HL-60/S4 (cell line): ENCODE data around the gene SPATA25.
"Not testable (repeated sequence)": the region's sequence is repeated elsewhere in the genome, so short reads cannot be mapped to it uniquely, and the experiment has no call there.

Source experiments
- in situ Hi-C: fragments of 300-500 bp; cut with MboI; formaldehyde crosslinking; loops from 2 replicates; pipeline ENCODE4 v1.14.3; 2022; ENCODE audit warnings: low sequenced_read_pairs

SPATA25 gene

DNA sequence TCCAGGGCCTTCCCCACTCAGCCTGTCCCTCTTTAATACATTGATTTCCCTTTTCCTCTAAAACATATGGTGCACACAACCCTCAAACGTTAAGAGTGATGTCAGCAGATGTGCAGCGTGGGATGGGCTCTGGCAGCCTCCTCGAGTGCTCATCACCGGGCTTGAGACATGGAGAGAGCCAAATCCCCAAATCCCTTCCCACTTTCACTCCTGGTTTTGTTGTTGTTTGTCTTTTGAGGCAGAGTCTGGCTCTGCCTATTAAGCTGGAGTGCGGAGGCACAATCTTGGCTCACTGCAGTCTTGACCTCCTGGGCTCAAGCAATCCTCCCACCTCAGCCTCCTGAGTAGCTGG lies 30.3 kb upstream of the SPATA25 start:
- in situ Hi-C loops, result no loop called here

DNA sequence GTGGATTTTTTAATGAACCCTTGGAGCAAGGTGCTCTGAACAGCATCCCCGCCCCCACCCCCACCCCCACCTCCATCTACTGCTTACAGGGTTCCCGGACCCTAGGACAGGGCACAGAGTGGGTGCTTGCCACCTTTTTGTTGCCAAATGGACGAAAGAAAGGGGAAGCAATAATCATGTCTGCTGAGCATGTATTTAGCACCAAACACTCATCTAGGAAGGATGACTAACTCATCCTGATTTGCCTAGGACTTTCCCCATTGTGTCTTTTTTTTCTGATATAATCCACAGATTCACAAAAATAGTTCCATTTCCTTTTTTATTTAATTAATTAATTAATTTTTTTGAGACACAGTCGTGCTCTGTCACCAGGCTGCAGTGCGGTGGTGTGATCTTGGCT lies 25.7 kb upstream of the SPATA25 start:
- in situ Hi-C loops, result no loop called here

GRCh38 chr20:45912344-45912682 lies 24.9 kb upstream of the SPATA25 start:
- in situ Hi-C loops, result no loop called here

GRCh38 chr20:45911486-45912343 lies 24.3 kb upstream of the SPATA25 start, which contains the start of gene PLTP:
Gene PLTP (minus strand): TSS chr20:45912155. CDS start chr20:45911452, 703 bp downstream.
- in situ Hi-C loops, result no loop called here

DNA sequence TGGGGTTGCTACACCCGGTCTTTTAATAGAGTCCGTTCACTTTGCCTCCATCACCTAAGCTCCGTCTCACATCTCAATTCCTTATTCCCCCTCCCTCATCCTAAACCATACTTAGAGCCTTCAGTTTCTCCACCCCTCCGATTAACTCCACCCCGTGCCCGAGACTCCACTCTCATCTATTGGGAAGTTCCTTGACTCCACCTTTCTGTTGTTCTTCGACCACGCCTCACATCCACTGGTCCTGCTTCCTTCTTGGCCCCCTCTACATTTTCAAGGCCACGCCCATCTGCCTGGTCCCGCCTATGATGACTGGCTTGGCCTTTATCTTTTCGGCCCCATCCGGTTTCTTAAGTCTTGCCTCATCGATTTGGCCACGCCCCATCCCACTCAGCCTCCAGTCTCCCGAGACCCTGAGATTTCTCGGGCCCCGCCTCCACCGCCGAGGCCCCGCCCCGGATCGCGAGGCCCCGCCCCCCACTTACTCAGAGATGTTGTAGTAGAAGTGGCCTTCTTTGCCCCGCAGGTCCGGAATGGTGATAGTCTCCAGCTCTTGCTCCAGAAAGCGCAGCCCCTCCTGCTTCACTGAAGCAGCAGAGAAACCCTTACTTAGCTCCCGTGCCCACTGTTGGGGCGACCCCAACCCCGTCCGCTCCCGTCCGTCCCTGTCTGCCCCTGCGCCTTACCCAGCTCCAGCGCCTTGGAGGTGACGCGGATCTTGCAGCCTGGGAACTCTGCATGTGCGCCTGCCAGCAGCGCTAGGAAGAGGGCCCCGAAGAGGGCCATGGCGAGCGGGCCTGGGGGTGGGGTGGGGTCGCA lies 23.5 kb upstream of the SPATA25 start:
- in situ Hi-C loops, result no loop called here

DNA sequence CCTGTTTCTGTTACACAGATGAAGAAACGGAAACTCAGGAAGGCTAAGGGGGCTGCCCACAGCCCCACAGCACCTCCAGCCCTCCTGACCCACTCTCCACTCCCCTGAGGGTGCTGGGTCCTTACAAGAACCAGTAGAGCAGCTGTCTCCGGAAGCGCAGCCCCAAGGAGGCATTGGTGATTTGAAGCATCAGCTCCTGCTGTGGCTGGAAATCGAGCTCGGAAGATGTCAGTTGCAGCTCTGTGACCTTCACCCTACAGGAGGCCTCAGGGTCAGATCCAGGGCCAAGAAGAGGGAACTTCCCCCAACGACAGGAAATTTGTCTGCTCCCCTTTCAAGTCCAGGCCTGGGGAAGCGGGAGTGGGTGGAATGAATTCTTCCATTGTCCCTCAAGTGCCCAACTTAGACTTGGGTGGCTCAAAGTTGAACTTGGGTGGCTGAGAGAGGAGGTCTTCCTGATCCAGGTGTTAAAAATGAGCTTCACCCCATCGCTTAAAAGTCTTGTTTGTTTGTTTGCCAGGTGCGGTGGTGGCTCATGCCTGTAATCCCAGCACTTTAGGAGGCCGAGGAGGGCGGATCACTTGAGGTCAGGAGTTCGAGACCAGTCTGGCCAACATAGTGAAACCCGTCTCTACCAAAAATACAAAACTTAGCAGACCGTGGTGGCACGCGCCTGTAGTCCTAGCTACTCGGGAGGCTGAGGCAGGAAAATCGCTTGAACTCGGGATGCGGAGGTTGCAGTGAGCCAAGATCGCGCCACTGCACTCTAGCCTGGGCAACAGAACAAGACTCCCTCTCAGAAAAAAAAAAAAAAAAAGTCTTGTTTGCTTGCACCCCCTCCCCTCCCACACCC lies 22.6 kb upstream of the SPATA25 start:
- in situ Hi-C loops, result no loop called here

GRCh38 chr20:45909336-45909808 lies 21.9 kb upstream of the SPATA25 start:
- in situ Hi-C loops, result no loop called here

GRCh38 chr20:45908084-45908483 lies 20.7 kb upstream of the SPATA25 start:
- in situ Hi-C loops, result no loop called here

DNA sequence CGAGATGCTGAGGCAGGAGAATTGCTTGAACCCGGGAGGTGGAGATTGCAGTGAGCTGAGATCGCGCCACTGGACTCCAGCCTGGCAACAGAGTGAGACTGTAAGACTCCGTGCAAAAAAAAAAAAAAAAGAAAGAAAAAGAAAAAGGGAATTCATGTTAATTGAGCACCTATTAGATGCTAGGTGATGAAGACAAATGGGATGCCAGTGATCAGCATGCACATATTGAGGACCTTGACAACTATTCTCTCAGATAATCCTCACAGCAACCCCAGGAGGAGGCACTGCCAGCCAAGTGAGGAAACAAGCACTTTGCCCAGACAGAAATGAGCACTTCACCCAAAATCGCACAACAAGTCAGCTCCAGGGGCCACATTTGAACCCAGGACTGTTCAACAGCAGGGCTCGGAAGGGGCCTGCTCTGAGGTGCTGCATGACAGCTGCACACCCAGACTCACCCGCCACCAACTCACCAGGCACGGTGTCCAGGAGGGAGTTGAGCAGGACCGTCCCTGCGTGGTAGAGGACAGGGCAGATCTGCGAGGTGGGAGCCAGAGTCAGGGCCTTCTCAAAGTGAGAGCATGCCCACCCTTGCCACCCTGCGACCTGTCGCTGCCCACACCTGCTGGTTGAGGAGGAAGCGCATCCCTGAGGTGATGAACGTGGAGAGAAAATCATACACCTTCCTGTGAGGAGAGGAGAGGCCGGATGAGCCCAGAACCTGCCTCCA lies 20.0 kb upstream of the SPATA25 start:
- in situ Hi-C loops, result no loop called here

GRCh38 chr20:45905505-45906079 lies 18.2 kb upstream of the SPATA25 start:
- in situ Hi-C loops, result no loop called here

DNA sequence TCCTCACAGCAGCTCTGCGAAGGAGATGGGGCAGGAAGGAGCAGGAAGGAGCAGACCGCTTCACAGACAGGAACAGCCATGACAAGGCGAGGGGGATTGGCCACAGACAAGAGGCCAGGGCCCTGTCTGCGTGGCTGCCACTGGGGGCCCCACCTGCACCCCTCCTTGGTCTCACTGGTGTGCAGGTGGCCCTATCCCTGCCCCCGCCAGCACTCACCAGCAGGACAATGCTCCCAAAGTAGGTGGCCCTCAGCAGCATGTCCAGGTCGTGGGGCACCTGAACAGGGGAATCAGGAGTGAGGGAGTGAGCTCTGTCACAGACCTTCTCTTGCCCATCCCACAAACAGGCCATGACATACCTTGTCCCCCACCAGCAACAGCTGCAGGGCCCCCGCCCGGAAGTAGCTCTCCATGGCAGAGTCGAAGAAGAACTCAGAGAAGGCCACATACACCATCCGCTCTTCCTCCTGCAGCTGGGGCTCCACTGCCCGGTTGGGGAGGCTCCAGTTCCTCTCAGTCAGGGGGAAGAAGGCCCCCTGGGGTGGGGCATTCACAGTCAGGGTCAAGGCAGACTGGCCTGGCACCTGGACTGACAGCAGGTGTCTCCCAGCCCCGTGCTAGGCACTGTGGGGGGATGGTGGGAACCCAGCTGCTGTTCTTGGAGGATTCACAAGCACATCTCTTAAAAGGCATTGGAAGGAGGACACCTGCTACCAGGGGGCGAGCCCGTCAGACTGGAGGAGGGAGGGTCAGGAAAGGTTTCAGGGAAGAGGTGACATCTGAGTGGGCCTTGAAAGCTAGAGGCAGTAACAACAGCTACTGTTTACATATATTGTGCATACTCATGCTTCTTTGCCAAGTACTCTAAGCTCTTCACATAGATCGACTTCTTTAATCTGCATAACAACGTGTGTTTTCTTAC lies 17.4 kb upstream of the SPATA25 start:
- in situ Hi-C loops, result no loop called here

GRCh38 chr20:45902199-45902701 lies 14.8 kb upstream of the SPATA25 start:
- in situ Hi-C loops, result no loop called here

GRCh38 chr20:45901332-45901731 lies 13.9 kb upstream of the SPATA25 start:
- in situ Hi-C loops, result not testable (repeated sequence)

DNA sequence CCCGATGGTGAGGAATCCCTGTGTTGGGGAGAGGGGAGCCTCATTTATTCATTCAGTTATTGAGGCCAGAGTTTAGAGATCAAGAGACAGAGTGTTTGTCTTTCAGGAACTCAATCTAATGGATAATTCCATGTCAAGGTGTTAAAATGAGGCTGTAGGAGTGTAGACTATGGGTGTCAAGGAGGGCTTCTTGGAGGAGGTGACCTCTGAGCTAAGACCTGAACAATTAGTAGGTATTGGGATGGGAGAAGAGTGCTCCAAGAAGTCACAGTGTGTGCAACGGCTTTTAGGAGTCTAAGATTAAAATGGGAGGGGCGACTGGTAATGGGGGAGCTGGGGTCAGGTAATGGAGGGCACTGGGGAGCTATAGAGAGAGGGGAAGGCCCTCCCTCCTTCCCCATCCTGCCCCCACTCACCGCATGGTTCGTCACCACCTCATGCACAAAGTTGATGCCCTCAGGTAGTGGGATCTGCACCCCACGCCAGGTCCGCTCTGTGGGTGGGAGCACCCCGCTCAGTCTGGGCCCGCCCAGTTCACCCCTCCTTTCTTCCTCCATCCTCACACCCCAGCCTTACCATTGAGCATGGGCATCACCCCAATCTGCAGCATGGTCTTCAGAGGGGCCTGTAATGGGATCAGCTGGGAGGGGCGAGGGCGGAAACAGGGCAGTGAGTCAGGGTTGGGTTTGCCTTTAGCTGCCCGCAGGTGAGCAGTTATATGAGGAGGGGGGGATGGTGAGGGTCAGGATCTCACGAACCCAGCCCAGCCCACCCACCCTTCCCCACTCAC lies 11.8 kb upstream of the SPATA25 start:
- in situ Hi-C loops, result no loop called here

- in situ Hi-C loops, result no loop called here
Observed at GRCh38 chr20:45898285-45898684, 10.9 kb upstream of the SPATA25 start.

DNA sequence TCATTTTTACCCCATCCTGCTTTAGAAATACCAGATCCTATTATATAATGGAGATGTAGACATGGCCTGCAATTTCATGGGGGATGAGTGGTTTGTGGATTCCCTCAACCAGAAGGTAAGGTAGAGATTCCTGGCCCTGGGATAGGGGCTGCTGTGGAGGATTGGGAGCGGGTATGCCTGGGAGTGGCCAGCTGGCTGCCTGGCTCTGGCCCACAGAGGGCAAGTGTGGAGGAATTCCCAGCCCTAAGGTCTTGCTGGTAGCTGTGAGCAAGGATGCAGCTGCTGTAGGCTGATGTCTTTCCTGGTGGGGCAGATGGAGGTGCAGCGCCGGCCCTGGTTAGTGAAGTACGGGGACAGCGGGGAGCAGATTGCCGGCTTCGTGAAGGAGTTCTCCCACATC lies 10.3 kb upstream of the SPATA25 start:
- in situ Hi-C loops, result no loop called here

GRCh38 chr20:45897289-45897688 lies 9.9 kb upstream of the SPATA25 start:
- in situ Hi-C loops, result no loop called here

DNA sequence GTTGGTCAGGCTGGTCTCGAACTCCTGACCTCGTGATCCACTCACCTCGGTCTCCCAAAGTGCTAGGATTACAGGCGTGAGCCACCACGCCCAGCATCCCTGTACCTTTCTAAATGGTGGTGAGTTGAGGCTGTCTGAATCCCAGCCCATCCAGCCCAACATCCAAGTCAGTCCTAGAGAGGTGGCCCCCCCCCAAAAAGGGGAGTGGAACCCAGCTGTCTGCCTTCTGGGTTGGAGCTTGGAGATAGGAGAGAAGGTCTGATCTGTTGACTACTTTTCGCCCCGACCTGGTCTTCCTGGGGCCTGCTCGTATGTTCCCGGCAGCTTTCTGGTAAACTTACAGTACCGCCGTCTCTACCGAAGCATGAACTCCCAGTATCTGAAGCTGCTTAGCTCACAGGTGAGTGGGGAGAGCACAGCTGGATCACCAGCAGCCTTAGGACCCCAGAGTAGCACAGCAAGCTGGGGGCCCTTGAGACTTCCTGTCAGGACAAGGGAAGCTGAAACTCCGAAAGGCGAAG lies 9.3 kb upstream of the SPATA25 start:
- in situ Hi-C loops, result no loop called here
